K562 (cell line): ENCODE data around the gene POLR1A. TPM values are rescaled to one million over a fixed set of nuclear protein-coding genes. Genes with fewer than 3 reads are reported as not detected.

ENCODE experiments used
- AFF1 ChIP-seq, 2 experiments: fragments of 450-650 bp; IDR thresholded peaks; 2 replicates each; pipeline ENCODE4 v1.6.1; 2018; ENCODE audit warnings: mild to moderate bottlenecking in 2 of 2, low read depth in 1 of 2; ENCODE audit not compliant: partially characterized antibody in 2 of 2
- CEBPB ChIP-seq: fragments of 450-650 bp; IDR thresholded peaks from 2 replicates; pipeline ENCODE4 v1.6.1; 2016; ENCODE audit warnings: missing genetic modification characterization, missing compliant biosample characterization
- CHD1 ChIP-seq: fragments of 200-600 bp; sonication (generic); IDR thresholded peaks from one replicate; pipeline ENCODE4 v1.6.1; 2012; ENCODE audit warnings: mild to moderate bottlenecking, moderate library complexity, low read length, inconsistent platforms
- CXXC5 ChIP-seq: fragments of 250-450 bp; sonication (Bioruptor Pico); IDR thresholded peaks from 2 replicates; pipeline ENCODE4 v1.8.0; 2022; ENCODE audit warnings: inconsistent platforms, mild to moderate bottlenecking, moderate library complexity
- DMBX1 ChIP-seq: fragments of 250-450 bp; sonication (Bioruptor Pico); IDR thresholded peaks from 2 replicates; pipeline ENCODE4 v1.8.0; 2022; ENCODE audit warnings: inconsistent platforms, mild to moderate bottlenecking, moderate library complexity, borderline replicate concordance
- E2F4 ChIP-seq: sonication (generic); formaldehyde crosslinking; IDR thresholded peaks from 2 replicates; pipeline ENCODE4 v1.8.0; 2022; ENCODE audit warnings: mild to moderate bottlenecking, low read depth, missing genetic modification reagents
- GTF2F1 ChIP-seq: IDR thresholded peaks from 2 replicates; pipeline ENCODE4 v1.6.1; 2011; ENCODE audit warnings: low read depth, low read length, improper control_type of control experiment
- HMBOX1 ChIP-seq: sonication (generic); IDR thresholded peaks from 2 replicates; pipeline ENCODE4 v1.6.1; 2016
- MAX ChIP-seq: sonication (generic); formaldehyde crosslinking; IDR thresholded peaks from 2 replicates; pipeline ENCODE4 v1.9.0; 2022; ENCODE audit warnings: mild to moderate bottlenecking, missing genetic modification reagents
- MCM7 ChIP-seq, 2 experiments: fragments of 450-650 bp; IDR thresholded peaks; 2 replicates each; pipeline ENCODE4 v1.6.1; 2016 to 2018
- MEIS2 ChIP-seq: fragments of 450-650 bp; IDR thresholded peaks from 2 replicates; pipeline ENCODE4 v1.6.1; 2014; ENCODE audit warnings: mild to moderate bottlenecking; ENCODE audit not compliant: partially characterized antibody
- NCOA4 ChIP-seq: fragments of 450-650 bp; IDR thresholded peaks from 2 replicates; pipeline ENCODE4 v1.6.1; 2018; ENCODE audit warnings: mild to moderate bottlenecking; ENCODE audit not compliant: partially characterized antibody
- NCOA6 ChIP-seq: fragments of 450-650 bp; IDR thresholded peaks from 2 replicates; pipeline ENCODE4 v1.6.1; 2017; ENCODE audit warnings: mild to moderate bottlenecking
- NFIC ChIP-seq: fragments of 450-650 bp; IDR thresholded peaks from 2 replicates; pipeline ENCODE4 v1.6.1; 2017; ENCODE audit warnings: mild to moderate bottlenecking, inconsistent platforms
- SAP30 ChIP-seq: fragments of 200-600 bp; sonication (generic); IDR thresholded peaks from 2 replicates; pipeline ENCODE4 v1.6.1; 2012; ENCODE audit warnings: borderline replicate concordance, low read depth, mild to moderate bottlenecking, moderate library complexity, low read length, control low read depth, inconsistent platforms; ENCODE audit not compliant: insufficient read depth, poor library complexity, severe bottlenecking
- SMAD2 ChIP-seq: fragments of 150-350 bp; IDR thresholded peaks from 2 replicates; pipeline ENCODE4 v1.6.1; 2014; ENCODE audit warnings: low read depth, mild to moderate bottlenecking, low read length
- SRF ChIP-seq, 2 experiments: fragments of 250-450, 450-650 bp in 1 of 2; sonication (Bioruptor Pico) in 1 of 2; sonication (generic) in 1 of 2; formaldehyde crosslinking; IDR thresholded peaks; 2 replicates each; pipeline versions ENCODE4 v1.5.0 to v1.5.1; 2020 to 2022; ENCODE audit warnings: mild to moderate bottlenecking in 1 of 2, missing genetic modification reagents in 1 of 2
- ZFP30 ChIP-seq: fragments of 250-450 bp; sonication (Bioruptor Pico); IDR thresholded peaks from 2 replicates; pipeline ENCODE4 v1.8.0; 2022; ENCODE audit warnings: moderate library complexity, mild to moderate bottlenecking, inconsistent platforms, borderline replicate concordance
- polyA plus RNA-seq, 8 experiments: library from polyadenylated mRNA; depleted of rRNA in 4 of 8; stranded (reverse) in 5 of 8; unstranded in 3 of 8; fragments of >200 nt; fragmentation: Nextera tagmentation in 2 of 8; fragmentation: Illumina TruSeq in 1 of 8; extraction: Ambion mirVana in 2 of 8; extraction: Trizol in 1 of 8; gene quantifications; 2 replicates each; pipeline versions ENCODE4 v1.2.1 to v1.2.3, GENCODE V29; 2011 to 2014; ENCODE audit warnings: inconsistent platforms in 1 of 8, missing spikeins in 1 of 8
- total RNA-seq, 7 experiments: library from RNA; depleted of rRNA in 6 of 7; stranded (reverse); fragments of >200 nt in 6 of 7; fragmentation: Illumina TruSeq in 2 of 7; extraction: Trizol in 2 of 7; gene quantifications; 2 replicates each; pipeline versions ENCODE4 v1.2.1 to v1.2.3, GENCODE V29; 2011 to 2021; ENCODE audit warnings: low replicate concordance in 1 of 7

Gene POLR1A
- total and polyA plus RNA-seq, 9 of the 15 experiments (the other 6 are each of a cell fraction or from before 2014, with no cell fraction given), result 3.0 to 72.1 (median 21.8) TPM

GRCh38 chr2:86142436-86143257, 37.0 kb upstream of the POLR1A start (continued):
- TF ChIP-seq E2F4 (no peak), AFF1 (IDR thresholded peaks at IDR 0.05; ENCODE audit: low read depth in 1 of 2, partially characterized antibody in 2 of 2) (no peak), HMBOX1 (no peak), ZFP30 (CRISPR knock-in tag) (no peak), MCM7 (IDR thresholded peaks at IDR 0.05) (no peak), SMAD2 (no peak), CHD1 (no peak), NCOA6 (no peak), DMBX1 (no peak), NFIC (no peak), GTF2F1 (no peak), CEBPB (tag) (no peak), MAX (CRISPR knock-in tag) (no peak), SRF (CRISPR knock-in tag; IDR thresholded peaks at IDR 0.05) (no peak), CXXC5 (no peak), SAP30 (no peak), NCOA4 (no peak), MEIS2 (no peak)
